HG03575 (cell line): ENCODE results near the gene SERPINB8.

Experiments used
- ATAC-seq: cut with Tn5 transposase; IDR thresholded peaks from one replicate; pipeline ENCODE4 v1.9.1; 2021; ENCODE audit not compliant: unreplicated experiment, insufficient number of reproducible peaks, low FRiP score; ENCODE audit errors: extremely low read depth

SERPINB8 gene

DNA sequence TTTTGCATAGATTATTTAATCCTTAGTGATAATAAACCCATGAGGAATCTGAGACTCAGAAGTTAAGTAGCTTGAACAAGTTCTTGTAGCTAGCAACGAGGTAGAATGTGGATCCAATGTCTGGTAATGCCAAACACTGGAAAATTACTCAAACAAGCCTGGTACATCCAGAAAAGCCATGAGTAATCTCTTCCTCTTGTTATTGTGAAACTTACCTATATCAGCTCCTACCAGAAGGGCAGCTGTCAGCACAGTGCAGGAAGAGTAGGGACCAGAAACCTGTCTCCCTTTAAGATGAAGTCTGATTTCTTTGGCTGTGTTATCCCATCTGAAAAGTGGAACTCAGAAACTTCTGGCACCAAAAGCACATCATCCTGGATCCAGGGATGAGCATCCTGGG, 7.7 kb upstream of the SERPINB8 start:
- ATAC-seq: no peak

DNA sequence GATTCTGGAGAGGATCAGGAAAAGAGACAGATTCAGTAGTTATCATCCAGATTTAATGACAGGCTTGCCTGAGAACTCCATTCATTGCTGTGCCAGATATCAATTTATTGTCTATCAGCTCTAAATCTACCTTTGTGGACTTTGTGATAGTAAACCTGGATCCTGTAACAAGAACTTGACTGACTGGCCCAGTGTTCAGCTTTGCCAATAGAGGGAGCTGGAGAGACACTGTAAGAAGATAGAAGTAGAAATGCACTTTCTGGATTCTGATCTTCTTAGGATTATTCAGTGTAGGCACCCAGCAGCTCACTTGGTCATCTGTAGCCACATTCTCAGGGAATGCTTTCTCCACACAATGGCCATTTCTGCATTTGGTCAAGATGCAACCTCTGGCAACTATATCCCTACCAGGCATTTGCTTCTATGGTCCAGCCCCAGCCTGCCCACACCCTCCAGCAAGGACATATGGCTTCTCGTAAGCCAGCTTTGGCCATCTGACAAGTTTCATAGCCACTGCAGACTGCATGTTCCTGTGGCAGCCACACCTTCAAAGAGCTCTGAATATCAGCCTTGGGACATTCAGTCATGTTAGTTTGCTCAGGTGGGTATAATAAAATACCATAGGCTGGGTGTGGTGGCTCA, 6.1 kb upstream of the SERPINB8 start:
- no peak for ATAC-seq

DNA sequence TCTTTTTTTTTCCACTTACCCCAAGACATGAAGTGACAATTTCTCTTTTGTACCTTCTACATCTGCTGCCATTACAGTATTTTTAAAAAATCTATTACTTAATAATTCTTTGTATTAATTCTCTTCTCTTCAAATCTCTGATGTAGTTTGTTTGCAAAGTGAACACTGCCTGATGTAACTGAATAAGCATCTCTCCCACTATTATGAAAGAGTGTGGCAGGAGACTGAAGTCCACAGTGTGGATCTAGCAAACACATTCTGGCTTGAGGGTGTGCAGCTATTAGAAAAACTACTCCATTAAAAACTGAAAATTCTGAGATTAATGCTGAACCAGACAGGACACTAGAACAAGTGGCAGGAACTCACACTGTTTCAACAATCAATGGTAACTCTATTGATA, 5.0 kb upstream of the SERPINB8 start:
- ATAC-seq: no peak

DNA sequence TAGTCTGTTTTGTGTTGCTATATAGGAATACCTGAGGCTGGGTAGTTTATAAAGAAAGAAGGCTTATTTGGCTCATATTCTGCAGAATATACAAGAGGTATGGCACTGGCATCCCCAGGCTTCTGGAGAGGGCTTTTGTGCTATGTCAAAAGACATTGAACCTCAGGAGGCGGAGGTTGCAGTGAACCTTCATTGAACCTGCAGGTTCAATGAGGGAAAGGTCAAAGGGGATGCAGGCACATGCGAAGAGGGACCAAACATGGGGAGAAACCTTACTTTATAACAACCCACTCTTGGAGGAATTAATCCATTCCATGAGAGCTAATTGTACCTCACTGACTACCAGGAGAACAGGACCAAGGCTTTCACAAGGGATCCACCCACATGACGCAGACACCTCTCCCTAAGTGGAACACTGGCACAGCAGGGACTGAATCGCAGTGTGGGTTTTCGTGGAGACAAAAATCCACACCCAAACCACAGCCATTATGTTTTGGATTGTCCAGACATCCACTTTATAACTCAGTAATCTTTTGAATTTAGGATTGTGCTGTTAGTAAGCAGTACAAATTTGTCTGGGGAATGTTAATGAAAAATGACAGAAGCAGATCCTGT, 4.1 kb upstream of the SERPINB8 start:
- no peak for ATAC-seq

DNA sequence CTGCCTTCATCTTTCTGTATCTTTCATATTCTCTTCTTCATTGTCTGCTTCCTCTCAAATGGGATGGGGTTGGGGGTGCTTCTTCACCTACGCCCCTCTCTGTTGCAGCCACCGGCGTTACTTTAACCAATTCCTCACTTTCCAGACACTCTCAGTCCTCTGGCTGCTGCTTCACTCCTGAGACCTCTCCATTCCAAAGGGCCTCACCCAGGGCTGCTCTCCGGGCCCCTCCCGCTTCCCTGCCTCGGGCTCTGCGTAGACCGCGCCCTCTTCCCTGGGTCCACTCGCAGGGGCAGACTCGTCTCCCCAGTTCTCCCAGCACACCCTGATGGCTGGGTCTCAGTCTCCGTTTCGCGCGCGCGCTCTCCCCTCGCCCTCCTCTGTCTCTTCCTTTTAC, 926 bp downstream of the SERPINB8 start:
- no peak for ATAC-seq

DNA sequence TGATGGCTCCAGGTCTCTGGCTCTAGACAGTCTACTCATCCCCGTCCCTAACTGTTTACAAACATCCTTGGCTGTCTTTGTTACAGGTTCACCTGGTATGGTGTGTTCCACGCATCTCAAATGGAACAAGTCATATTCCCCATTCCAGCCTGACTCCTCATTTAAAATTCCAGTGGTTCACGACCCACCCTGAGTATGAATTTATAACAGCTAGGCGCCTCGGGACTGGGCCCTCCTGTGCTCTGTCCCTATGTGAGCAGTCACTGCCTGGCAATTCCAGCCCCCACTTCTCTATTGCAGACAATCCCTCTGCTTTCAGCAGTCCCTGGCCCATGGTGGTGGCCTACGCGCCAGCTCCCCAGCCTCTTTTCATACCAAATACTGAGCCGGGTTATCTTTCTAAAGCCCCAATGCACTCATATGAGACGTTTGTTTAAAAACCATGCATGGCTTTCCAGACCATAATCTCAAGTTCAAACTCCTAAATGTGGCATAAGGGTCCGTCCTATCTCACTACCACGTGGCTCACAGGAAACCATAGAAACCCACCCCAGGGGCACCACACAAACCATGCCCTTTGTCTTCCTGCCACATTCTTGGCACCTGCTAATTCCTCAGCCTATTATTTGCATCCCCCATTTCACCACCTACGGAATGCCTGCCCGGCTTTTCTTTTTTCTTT, 1.6 kb downstream of the SERPINB8 start:
- ATAC-seq: no peak

DNA sequence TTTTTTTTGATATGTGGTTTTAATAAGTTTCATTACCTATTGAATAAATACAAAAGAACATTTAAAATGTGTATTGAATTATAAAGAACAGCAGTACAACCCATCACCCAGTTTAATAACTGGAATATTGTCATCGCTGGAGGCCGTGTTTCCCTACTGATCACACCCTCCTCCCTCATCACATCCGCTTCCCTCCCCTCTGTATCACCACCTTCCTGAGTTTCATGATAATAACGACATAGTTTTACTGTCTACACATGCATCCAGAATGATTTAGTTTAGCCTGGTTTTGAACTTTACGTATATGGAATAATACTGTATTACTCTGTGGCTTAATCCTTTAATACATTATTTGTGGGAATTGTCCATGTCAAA, 2.1 kb downstream of the SERPINB8 start:
- ATAC-seq: no peak

DNA sequence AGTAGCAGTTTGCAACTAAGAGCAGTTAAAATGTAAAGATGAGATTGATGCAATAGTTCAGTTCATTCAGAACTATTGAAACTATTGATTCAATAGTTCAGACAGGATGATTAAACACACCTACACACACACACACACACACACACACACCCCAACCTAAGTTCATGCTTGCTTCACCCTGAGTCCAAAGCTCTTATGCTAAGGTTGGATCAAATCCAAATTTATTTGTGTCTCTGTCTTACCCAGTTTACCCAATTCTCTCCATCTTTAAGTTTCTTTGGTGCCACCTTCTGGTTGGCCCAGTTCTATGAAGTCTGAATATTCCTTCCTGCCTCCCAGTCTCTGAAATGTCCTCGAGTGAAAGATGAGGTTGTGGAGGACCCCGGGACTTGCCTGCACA, 5.1 kb downstream of the SERPINB8 start:
- ATAC-seq: no peak

DNA sequence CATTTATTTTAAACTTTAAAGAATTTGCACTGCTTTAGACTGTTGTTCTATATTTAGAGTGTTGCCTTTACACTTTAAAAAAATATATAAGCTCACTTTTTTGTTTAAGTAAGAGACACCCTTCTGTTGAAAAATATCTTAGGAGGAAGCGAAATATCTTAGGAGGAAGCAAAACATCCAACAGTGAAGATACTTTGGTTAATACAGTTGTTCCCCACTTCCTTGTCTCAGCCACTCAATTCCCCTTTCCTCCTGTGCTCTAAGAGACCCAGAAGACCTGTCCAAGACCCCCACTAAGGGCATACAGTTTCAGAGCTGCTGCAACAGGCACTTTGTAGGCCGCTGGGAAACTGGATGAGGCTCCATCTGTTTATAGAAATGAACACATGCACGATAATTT, 5.7 kb downstream of the SERPINB8 start:
- no peak for ATAC-seq

DNA sequence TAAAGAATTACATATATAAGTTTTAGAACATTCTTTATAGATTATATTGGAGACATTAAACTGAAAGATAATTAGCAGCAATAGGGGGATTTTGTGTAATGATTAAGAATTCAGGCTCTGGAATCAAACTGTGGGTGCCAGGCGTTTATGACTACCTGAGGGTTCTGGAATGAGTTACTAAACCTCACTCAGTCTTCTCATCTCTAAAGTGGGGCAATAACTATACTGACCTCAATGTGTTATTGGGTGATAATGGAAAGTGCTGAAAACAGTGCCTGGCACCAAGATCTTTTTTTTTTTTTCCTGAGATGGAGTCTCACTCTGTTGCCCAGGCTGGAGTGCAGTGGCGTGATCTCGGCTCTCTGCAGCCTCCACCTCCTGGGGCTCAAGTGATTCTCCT, 7.2 kb downstream of the SERPINB8 start:
- no peak for ATAC-seq

DNA sequence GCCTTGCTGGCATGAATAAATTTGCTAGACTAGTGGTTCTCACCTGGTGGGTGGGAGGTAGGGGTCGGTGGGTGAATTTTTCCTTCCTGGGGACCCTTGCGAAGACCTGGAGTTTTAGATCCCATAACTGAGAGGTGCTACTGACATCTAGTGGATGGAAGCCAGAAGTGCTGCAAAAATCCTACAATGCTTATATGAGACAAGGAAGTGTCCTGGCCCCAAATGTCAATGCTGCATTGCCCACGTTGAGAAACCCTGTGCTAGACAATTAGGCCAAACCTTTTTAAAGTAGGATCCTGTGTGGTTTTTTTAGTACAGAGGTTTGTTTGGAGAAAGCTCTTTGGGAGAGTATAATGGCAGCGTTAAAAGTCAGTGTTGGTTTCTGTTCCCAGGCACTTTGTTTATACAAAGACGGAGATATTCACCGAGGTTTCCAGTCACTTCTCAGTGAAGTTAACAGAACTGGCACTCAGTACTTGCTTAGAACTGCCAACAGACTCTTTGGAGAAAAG, 9.6 kb downstream of the SERPINB8 start:
- no peak for ATAC-seq

DNA sequence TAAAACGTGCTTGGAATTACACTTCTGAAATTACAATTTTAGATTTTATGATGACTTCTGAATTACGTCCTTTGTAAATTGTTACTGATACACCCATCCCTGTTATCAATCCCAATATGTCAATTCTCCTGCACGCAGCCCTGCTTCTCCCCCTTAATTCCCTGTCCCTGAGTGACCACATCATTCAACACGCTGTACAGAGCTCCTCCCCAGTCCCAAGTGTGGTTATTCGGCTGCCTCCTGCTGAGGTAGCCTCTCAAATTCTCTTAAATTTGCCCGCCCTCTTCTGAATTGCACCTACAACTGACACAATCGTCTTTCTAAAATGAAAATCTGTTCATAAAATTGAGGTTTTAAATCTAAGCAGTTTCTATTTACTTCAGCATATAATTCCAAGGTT, 10.1 kb downstream of the SERPINB8 start:
- ATAC-seq: no peak

DNA sequence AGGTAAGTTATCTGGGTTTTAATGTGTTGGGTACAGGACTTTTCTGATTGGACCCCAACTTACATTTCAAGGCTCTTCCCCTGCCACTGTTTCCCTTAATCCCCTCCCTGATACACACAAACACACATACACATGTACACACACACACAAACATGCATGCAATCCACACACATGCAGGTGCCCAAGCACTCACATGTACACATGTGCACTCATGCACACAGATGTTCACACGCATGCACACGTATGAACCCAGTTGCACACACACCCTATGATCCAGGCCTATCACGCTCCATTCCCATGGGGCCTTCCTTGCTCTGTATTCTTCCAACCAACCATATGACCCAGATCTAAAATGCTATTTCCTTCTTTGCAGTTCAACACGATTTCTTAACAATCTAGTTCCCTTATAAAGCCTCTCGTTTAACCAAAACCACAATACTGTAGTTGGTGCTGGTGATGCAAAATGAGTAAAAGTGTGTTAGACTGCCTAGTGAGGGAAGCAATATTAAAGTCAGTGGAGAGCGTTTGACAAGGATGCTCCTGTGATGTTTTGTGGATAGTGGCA, 11.1 kb downstream of the SERPINB8 start:
- no peak for ATAC-seq

DNA sequence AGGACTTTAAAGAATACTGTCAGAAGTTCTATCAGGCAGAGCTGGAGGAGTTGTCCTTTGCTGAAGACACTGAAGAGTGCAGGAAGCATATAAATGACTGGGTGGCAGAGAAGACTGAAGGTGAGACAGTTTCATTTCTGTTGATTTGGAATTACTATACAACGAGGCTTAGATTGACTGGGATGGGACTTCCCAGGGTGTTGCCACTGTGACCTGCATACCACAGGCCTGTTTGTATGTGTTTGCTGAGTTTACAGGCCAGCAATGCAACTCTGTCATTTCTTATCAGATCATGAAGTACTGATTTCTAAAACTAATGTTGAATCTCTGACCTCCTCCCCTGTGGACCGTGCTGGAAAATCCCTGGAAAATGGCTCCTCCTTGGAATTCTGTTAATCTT, 11.8 kb downstream of the SERPINB8 start:
- no peak for ATAC-seq

DNA sequence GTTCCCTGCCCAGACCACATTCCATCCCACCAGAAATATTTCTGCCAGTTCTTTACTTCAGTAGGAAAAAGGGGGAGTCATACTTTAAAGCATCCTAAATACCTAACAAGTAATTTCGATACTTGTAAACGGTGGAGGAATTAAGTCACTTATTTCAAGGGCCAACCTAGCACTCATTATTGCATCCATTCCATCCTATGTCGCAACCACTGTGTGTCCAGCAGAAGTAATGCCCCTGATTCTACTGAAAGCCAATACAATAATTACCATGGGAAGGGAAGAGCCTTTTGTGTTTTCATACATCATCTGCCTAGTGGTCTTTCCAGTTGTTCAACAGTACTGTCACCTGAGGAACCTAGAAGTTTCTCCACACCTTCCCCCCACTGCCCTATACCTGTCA, 12.5 kb downstream of the SERPINB8 start:
- no peak for ATAC-seq

DNA sequence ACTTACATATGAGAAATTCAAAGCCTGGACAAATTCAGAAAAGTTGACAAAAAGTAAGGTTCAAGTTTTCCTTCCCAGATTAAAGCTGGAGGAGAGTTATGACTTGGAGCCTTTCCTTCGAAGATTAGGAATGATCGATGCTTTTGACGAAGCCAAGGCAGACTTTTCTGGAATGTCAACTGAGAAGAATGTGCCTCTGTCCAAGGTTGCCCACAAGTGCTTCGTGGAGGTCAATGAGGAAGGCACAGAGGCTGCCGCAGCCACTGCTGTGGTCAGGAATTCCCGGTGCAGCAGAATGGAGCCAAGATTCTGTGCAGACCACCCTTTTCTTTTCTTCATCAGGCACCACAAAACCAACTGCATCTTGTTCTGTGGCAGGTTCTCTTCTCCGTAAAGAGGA, 17.0 kb downstream of the SERPINB8 start:
- no peak for ATAC-seq

DNA sequence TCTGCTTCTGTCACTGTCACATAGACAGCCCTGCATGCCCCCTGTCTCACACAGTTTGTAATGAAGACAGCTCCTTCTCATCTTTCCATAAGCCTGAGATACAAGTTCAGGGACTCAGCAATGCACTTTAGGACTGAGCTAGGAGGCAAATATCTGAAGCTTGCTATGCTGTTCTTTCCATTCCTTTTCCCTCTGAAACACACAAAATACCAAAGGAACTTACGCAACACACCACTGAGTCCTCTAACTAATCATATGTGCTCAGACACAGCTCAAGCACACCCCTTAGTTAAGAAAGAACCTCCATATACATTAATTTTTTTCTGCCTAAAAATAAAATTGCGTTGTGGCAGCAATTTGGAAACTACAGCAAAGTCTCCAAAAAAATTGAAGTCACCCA, 17.9 kb downstream of the SERPINB8 start:
- ATAC-seq: no peak

DNA sequence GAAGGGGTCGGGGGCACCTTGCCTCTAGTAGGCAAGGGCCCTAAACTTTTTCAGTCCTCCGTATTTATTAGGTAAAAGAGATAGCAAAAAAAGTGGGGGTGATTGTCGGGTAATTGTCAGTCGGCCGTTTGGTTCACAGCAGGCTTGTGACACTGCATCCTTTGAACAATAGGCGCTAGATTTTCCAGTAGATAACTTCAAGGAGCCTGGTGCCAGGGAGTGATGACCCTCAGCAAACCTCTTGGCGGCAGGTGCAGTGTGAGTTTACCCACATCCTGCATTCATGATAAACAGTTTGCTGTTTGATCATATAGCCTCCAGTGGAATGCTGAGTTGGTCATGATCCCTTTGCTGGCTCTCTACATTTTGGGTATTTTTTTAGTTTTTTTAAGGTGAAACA, 22.9 kb downstream of the SERPINB8 start:
- ATAC-seq: no peak

DNA sequence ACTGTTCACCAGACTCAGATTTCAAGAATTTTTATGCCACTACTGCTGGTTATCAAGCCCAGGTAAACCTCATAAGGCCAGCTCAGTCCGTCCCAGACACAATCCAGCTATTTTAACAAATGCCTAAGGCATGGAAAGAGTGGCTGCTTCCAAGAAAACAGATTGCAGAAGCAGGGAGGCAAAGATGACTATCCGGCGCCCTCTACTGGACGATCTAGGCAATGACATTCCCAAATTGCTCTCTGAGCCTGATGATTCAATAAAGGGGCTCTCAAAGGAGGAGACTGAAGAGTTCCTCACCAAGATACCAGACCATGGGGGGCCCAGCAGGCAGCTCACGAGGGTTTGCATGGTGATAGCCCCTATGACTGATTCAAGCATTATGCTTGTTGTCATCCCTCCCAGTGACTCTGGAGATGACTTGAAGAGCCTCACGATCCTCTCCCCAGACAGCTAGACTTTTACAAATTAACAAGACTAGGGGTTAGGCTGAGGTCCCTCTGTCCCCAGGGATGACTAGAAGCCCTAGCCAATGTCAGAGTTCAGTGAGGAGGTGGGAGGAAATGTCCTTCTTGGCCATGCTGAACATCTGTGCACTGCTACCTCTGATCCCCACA, 25.0 kb downstream of the SERPINB8 start:
- no peak for ATAC-seq

DNA sequence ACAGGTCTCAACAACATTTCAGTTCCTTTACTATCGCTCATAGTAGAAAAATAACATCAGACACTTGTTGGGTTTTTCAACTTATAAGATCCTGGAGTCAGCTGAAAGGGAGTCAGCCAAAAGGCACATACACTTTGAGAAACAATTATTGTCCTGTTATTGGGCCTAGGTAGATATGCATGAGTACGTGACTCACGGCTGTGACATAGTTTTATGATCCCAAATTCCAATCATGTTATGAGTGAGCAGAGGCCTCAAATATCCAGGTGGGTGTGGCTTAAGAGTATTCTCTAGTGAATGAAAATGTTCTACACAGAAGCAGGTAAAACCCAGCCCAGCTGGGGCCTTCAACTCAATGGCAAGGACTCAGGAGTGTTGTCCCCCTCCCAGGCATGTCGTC, 27.2 kb downstream of the SERPINB8 start:
- no peak for ATAC-seq
